B cell (primary cell): ENCODE data around the gene SLC49A3. TPM values are rescaled to one million over a fixed set of nuclear protein-coding genes. Genes with fewer than 3 reads are reported as not detected.

Source experiments
- ATAC-seq: fragments of 200-7000 bp; cut with Tn5 transposase; one replicate; pipeline ENCODE4 v1.10.0; 2021; ENCODE audit warnings: low read depth, mild to moderate bottlenecking, moderate number of reproducible peaks, moderate library complexity
- CTCF ChIA-PET: fragments of 350-600 bp; sonication (Branson Sonifier 250); formaldehyde crosslinking; loops from one replicate; lab custom pipeline; 2021; ENCODE audit warnings: antibody characterized with exemption, inconsistent platforms; lab: Charles Lee
- POLR2A ChIA-PET: fragments of 350-600 bp; sonication (Branson Sonifier 250); formaldehyde crosslinking; loops from one replicate; lab custom pipeline; 2021; ENCODE audit warnings: antibody characterized with exemption; lab: Charles Lee
- DNase-seq: peaks from one replicate; pipeline ENCODE4 v3.0.0; 2013
- H2AFZ ChIP-seq: 2 replicates; pipeline ENCODE4 v1.6.1; 2012; ENCODE audit warnings: mild to moderate bottlenecking, low read depth, low read length; ENCODE audit not compliant: insufficient read depth, poor library complexity, severe bottlenecking
- H3K27ac ChIP-seq, 2 donors: 1 replicate in 1 of 2; 2 replicates in 1 of 2; pipeline ENCODE4 v1.5.1; 2012 to 2013; ENCODE audit warnings: low read length in 2 of 2, mild to moderate bottlenecking in 2 of 2, moderate library complexity in 1 of 2
- H3K27me3 ChIP-seq, 4 experiments: fragments of 200-600 bp in 1 of 4; sonication (generic) in 1 of 4; replicated peaks in 1 of 4; 1 replicate in 2 of 4; 2 replicates in 2 of 4; pipeline versions ENCODE4 v1.6.1 to v1.7.0; 2013 to 2016; ENCODE audit warnings: low read length in 3 of 4, mild to moderate bottlenecking in 2 of 4, mixed read lengths in 1 of 4, moderate library complexity in 1 of 4; ENCODE audit not compliant: insufficient read depth in 4 of 4, control insufficient read depth in 3 of 4; ENCODE audit errors: control extremely low read depth in 1 of 4
- H3K36me3 ChIP-seq, 2 experiments: replicated peaks in 1 of 2; 1 replicate in 1 of 2; 2 replicates in 1 of 2; pipeline versions ENCODE4 v1.6.1 to v1.7.1; 2013; ENCODE audit warnings: low read length in 1 of 2; ENCODE audit not compliant: insufficient read depth in 2 of 2, control insufficient read depth in 1 of 2; ENCODE audit errors: control extremely low read depth in 1 of 2, extremely low read depth in 1 of 2
- H3K4me1 ChIP-seq, 2 donors: fragments of 200-600 bp in 1 of 2; sonication (generic) in 1 of 2; 1 replicate in 1 of 2; 2 replicates in 1 of 2; pipeline versions ENCODE4 v1.5.1 to v1.6.1; 2013 to 2017; ENCODE audit warnings: low read length in 2 of 2; ENCODE audit not compliant: control insufficient read depth in 2 of 2, insufficient read depth in 2 of 2
- H3K4me2 ChIP-seq: replicated peaks from 2 replicates; pipeline ENCODE3; 2012; ENCODE audit warnings: mild to moderate bottlenecking, low read depth, low read length; ENCODE audit not compliant: poor library complexity, severe bottlenecking
- H3K4me3 ChIP-seq, 5 experiments: fragments of 200-600 bp in 1 of 5; sonication (generic) in 1 of 5; 1 replicate in 3 of 5; 2 replicates in 2 of 5; pipeline versions ENCODE4 v1.5.1 to v1.7.0; 2011 to 2016; ENCODE audit warnings: low read length in 4 of 5, mild to moderate bottlenecking in 4 of 5, low read depth in 2 of 5, control low read depth in 1 of 5, moderate library complexity in 1 of 5; ENCODE audit not compliant: insufficient read depth in 1 of 5; ENCODE audit errors: control extremely low read depth in 1 of 5, extremely low read depth in 1 of 5
- H3K79me2 ChIP-seq: fragments of 200-600 bp; sonication (generic); one replicate; pipeline ENCODE4 v1.6.0; 2016; ENCODE audit warnings: low read length; ENCODE audit not compliant: control insufficient read depth, insufficient read depth
- H3K9ac ChIP-seq: fragments of 200-600 bp; sonication (generic); 2 replicates; pipeline ENCODE4 v1.6.1; 2017; ENCODE audit warnings: mild to moderate bottlenecking, low read length, moderate library complexity
- H3K9me3 ChIP-seq, 3 donors: one replicate each; pipeline versions ENCODE4 v1.6.1 to v1.7.1; 2013; ENCODE audit warnings: low read length in 2 of 3; ENCODE audit not compliant: control insufficient read depth in 2 of 3, insufficient read depth in 1 of 3; ENCODE audit errors: control extremely low read depth in 1 of 3
- H4K20me1 ChIP-seq: 2 replicates; pipeline ENCODE4 v1.6.0; 2012; ENCODE audit warnings: mild to moderate bottlenecking, low read length; ENCODE audit not compliant: insufficient read depth, control insufficient read depth, poor library complexity, severe bottlenecking
- H3K27ac Mint-ChIP-seq: one replicate; pipeline ENCODE4 v1.8.0; 2021; ENCODE audit warnings: mixed read lengths
- H3K27me3 Mint-ChIP-seq: one replicate; pipeline ENCODE4 v1.8.0; 2021; ENCODE audit warnings: mixed read lengths
- H3K4me1 Mint-ChIP-seq: one replicate; pipeline ENCODE4 v1.8.0; 2021; ENCODE audit warnings: mixed read lengths
- H3K4me3 Mint-ChIP-seq: one replicate; pipeline ENCODE4 v1.8.0; 2021; ENCODE audit warnings: mixed read lengths
- H3K9me3 Mint-ChIP-seq: one replicate; pipeline ENCODE4 v1.8.0; 2022; ENCODE audit warnings: mixed read lengths; ENCODE audit not compliant: insufficient read depth
- EZH2 ChIP-seq: IDR thresholded peaks from 2 replicates; pipeline ENCODE4 v1.6.1; 2012; ENCODE audit warnings: borderline replicate concordance, low read depth, mild to moderate bottlenecking, moderate library complexity, low read length; ENCODE audit not compliant: insufficient read depth, poor library complexity, severe bottlenecking
- WGBS: methylation state at CpG from one replicate; pipeline ENCODE4 v1.1.5; 2013; ENCODE audit warnings: missing lambda C conversion rate; ENCODE audit not compliant: insufficient coverage; 5-methylcytosine and 5-hydroxymethylcytosine counted together
- intact Hi-C: fragments of 100-400 bp; cut with micrococcal nuclease; formaldehyde crosslinking; loops from one replicate; pipeline ENCODE4 v1.10.0; 2022
- polyA plus RNA-seq: library from polyadenylated mRNA; depleted of rRNA; stranded (reverse); fragments of >200 nt; gene quantifications from 2 replicates; pipeline ENCODE4 v1.2.3, GENCODE V29; 2012
- total RNA-seq, 2 donors: library from RNA; stranded (reverse); fragments of 120-200 nt in 1 of 2; gene quantifications; 1 replicate in 1 of 2; 2 replicates in 1 of 2; pipeline versions ENCODE4 v1.2.3 to v1.2.4, GENCODE V29; 2013 to 2022
- TF ChIP-seq, protein P1 (sequence below): fragments of 200-600 bp; IDR thresholded peaks from one replicate; pipeline ENCODE4 v1.8.0; 2022; ENCODE audit warnings: antibody characterized with exemption, mild to moderate bottlenecking

The SLC49A3 gene
- total and polyA plus RNA-seq, 2 donors (not counting 1 experiment from before 2014, with no cell fraction given) = 2.0 to 4.3 TPM

DNA sequence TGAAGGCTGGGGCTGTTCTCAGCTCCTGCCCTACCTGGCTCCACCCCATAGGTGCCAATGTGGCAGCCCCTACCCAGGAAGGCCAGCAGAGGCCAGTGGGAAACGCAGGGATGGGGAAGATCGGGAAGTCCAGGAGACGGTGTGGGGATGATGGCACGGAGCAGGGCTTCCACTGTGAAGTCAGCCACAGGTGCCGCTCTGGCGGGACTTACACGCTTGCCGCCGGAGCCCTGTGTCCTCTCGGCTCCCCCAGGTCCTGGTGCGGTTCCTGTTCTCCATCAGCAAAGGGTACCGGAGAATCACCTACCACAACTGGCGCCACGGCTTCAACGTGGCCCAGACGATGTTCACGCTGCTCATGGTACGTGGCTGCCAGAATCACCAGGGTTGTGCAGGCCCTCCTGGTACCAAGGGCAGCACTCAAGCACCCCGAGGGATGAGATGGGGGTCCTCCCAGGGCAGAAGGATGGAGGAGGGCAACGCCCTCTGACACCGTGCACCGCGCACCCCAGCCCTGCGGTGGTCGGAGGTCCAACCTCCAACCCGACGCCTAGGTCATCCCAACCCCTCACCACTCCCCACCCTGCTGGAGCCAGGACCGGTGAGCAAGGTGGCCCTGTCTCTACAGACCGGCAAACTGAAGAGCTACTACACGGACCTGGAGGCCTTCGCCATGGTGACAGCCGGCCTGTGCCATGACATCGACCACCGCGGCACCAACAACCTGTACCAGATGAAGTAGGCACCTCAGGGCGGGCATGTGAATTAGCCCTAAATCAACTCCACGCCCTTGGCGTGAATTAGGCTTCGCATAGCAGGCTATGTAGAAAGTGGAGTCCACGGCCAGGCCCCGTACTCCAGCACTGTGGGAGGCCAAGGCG, 26.8 kb downstream of the SLC49A3 start:
- H3K4me3 Mint-ChIP-seq = peak overlapping the region; percentile 63
- H3K79me2 ChIP-seq = peaks cover 9% of the 10 kb centered on the region
- peaks cover 9 to 17% of the 10 kb centered on the region in 2 donors for H3K4me1 ChIP-seq
- no peaks in the 10 kb centered on the region for H4K20me1 ChIP-seq
- H3K9me3 ChIP-seq = peaks cover 0 to 17% (median 0%) of the 10 kb centered on the region in 3 donors
- ATAC-seq (no peak), DNase-seq (peak; percentile 4)
- H3K9ac ChIP-seq = no peak overlapping the region
- H3K27ac ChIP-seq = no peak overlapping the region
- POLR2A ChIA-PET = interaction anchor here (0.7 kb wide), 1 partner anchor 112 kb away, joined by 6 read pairs; no protein-coding TSS in a partner anchor
- H3K9me3 Mint-ChIP-seq = no peaks in the 10 kb centered on the region
- no peaks in the 10 kb centered on the region for H3K27me3 ChIP-seq
- no peak overlapping the region for H3K27ac Mint-ChIP-seq
- CTCF ChIA-PET = interaction anchor here (1.0 kb wide), 1 partner anchor 11 kb away, joined by 3 read pairs; no protein-coding TSS in a partner anchor
- H3K4me2 ChIP-seq = no peak overlapping the region
- H3K4me1 Mint-ChIP-seq = peaks cover 11% of the 10 kb centered on the region
- TF ChIP-seq EZH2 = no peak
- TF ChIP-seq, protein P1, sequence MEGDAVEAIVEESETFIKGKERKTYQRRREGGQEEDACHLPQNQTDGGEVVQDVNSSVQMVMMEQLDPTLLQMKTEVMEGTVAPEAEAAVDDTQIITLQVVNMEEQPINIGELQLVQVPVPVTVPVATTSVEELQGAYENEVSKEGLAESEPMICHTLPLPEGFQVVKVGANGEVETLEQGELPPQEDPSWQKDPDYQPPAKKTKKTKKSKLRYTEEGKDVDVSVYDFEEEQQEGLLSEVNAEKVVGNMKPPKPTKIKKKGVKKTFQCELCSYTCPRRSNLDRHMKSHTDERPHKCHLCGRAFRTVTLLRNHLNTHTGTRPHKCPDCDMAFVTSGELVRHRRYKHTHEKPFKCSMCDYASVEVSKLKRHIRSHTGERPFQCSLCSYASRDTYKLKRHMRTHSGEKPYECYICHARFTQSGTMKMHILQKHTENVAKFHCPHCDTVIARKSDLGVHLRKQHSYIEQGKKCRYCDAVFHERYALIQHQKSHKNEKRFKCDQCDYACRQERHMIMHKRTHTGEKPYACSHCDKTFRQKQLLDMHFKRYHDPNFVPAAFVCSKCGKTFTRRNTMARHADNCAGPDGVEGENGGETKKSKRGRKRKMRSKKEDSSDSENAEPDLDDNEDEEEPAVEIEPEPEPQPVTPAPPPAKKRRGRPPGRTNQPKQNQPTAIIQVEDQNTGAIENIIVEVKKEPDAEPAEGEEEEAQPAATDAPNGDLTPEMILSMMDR = no peak
- 97% methylated on average over 41 of the region's 42 CpGs for WGBS
- H3K36me3 ChIP-seq = no peaks in the 10 kb centered on the region
- H2AFZ ChIP-seq = no peak overlapping the region
- intact Hi-C loops = loop anchor here (5.0 kb wide), 1 partner anchor 325 kb away; the partner anchor contains the start of gene ZNF141
- no peaks in the 10 kb centered on the region for H3K27me3 Mint-ChIP-seq
- no peak overlapping the region for H3K4me3 ChIP-seq

DNA sequence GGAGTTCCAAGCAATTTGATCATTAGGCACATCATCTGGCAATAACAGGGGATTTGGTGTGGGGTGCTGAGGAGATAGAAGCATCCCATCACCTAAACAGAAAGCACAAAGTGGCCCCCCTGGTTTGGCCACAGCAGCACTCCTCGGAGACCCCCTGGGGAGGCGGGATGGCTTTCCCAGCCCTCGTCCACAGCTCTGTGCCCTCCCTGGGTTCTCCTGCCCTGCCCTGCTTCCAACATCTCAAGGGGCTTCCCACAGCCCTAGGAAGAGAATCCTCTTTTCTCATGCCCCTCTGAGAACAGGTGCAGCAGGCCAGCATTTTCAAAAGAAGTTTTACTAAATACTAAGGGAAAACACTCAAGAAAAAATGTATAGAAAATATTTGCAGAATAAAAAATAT, 27.7 kb downstream of the SLC49A3 start:
- ATAC-seq (no peak), DNase-seq (no peak)
- WGBS = 100% methylated on average over 3 of the region's 3 CpGs
- Histone ChIP-seq H3K9me3 (peaks cover 0 to 17% (median 0%) of the 10 kb centered on the region in 3 donors), H3K9ac (no peak overlapping the region), H3K36me3 (no peaks in the 10 kb centered on the region), H3K4me1 (peaks cover 9 to 17% of the 10 kb centered on the region in 2 donors), H3K4me2 (no peak overlapping the region), H3K79me2 (peaks cover 9% of the 10 kb centered on the region), H4K20me1 (no peaks in the 10 kb centered on the region), H2AFZ (no peak overlapping the region), H3K4me3 (no peak overlapping the region), H3K27ac (no peak overlapping the region), H3K27me3 (no peaks in the 10 kb centered on the region)
- POLR2A ChIA-PET = no interaction called here
- no peaks in the 10 kb centered on the region for H3K9me3 Mint-ChIP-seq
- CTCF ChIA-PET = no interaction called here
- no peaks in the 10 kb centered on the region for H3K27me3 Mint-ChIP-seq
- H3K4me1 Mint-ChIP-seq = peaks cover 11% of the 10 kb centered on the region
- intact Hi-C loops = loop anchor here (5.0 kb wide), 1 partner anchor 324 kb away; the partner anchor contains the start of gene ZNF141
- peak overlapping the region; percentile 32 for H3K4me3 Mint-ChIP-seq
- TF ChIP-seq EZH2 = no peak
- TF ChIP-seq, protein P1 = no peak
- no peak overlapping the region for H3K27ac Mint-ChIP-seq
